Cardiac fibroblast (primary cell): ENCODE results near the gene GNAT3.

ENCODE experiments used
- DNase-seq, 2 donors: peaks; one replicate each; pipeline versions ENCODE4 v3.0.0 to v3.0.0-alpha.2; 2010; ENCODE audit warnings: low read depth in 2 of 2
- H3K4me3 ChIP-seq, 2 donors: replicated peaks in 1 of 2; 1 replicate in 1 of 2; 2 replicates in 1 of 2; pipeline ENCODE4 v1.5.1; 2011; ENCODE audit warnings: low read depth in 2 of 2, low read length in 2 of 2, mild to moderate bottlenecking in 2 of 2, moderate library complexity in 1 of 2
- TF ChIP-seq, protein P1 (sequence below): IDR thresholded peaks from one replicate; pipeline ENCODE4 v1.5.1; 2011; ENCODE audit warnings: low read depth, mild to moderate bottlenecking, low read length, inconsistent platforms

GNAT3 gene

DNA sequence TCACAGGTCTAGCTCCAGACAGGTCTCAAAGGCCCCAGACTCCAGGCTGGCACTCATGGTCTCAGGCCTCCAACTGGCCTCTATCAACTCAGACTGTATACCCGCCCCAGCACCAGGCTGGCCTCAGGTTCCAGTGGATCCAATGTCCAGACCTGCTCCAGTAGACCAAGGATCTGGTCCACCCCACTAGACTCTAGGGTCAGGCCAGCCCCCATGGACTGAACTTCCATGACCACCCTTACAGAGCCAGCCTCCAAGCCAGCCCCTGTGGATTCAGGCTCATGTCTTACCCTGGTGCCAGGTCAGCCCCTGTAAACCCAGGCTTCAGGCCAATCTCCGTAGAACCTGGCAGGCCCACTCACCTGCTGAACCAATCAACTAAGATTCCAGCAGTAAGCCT lies 16.8 kb upstream of the GNAT3 start:
- no peak for DNase-seq
- TF ChIP-seq, protein P1, sequence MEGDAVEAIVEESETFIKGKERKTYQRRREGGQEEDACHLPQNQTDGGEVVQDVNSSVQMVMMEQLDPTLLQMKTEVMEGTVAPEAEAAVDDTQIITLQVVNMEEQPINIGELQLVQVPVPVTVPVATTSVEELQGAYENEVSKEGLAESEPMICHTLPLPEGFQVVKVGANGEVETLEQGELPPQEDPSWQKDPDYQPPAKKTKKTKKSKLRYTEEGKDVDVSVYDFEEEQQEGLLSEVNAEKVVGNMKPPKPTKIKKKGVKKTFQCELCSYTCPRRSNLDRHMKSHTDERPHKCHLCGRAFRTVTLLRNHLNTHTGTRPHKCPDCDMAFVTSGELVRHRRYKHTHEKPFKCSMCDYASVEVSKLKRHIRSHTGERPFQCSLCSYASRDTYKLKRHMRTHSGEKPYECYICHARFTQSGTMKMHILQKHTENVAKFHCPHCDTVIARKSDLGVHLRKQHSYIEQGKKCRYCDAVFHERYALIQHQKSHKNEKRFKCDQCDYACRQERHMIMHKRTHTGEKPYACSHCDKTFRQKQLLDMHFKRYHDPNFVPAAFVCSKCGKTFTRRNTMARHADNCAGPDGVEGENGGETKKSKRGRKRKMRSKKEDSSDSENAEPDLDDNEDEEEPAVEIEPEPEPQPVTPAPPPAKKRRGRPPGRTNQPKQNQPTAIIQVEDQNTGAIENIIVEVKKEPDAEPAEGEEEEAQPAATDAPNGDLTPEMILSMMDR = no peak
- H3K4me3 ChIP-seq = no peak overlapping the region

DNA sequence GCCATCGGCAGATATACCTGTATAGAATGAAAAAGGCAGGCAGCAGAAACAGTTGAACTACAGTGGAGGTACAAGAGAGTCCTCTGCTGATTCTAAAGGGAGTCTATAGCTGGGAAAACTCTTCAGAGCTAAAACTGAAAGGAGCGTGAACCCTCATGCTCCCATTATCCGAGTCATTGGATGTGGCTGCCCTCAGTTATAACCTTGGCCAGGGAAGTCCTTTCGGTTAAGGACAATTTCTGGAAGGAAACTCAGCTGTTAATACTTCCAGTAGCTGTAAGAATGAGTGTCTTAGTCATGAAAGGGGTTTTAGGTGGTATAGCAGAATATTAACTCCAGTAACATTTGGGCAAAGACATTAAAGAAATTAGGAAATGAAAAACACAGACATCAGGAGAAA lies 14.6 kb upstream of the GNAT3 start:
- no peak for DNase-seq
- no peak overlapping the region for H3K4me3 ChIP-seq
- TF ChIP-seq, protein P1 = no peak

DNA sequence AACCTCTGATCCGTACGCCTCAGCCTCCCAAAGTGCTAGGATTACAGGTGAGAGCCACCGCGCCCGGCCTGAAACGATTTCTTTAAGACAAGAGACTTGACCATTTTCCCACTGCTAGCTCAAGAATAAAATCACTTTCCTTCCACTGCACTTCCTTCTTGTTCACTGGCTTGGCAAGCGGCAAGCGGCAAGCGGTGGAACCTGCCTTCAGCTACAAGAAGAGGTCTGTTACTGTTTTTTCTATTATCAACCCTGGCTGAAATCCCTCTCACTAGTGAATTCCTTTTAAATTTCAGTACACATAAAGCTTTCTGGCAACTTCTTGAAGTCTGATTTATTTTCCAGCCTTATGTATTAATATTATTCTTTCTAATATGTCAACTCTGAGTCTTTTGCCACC lies 12.8 kb upstream of the GNAT3 start:
- TF ChIP-seq, protein P1 = no peak
- no peak for DNase-seq

DNA sequence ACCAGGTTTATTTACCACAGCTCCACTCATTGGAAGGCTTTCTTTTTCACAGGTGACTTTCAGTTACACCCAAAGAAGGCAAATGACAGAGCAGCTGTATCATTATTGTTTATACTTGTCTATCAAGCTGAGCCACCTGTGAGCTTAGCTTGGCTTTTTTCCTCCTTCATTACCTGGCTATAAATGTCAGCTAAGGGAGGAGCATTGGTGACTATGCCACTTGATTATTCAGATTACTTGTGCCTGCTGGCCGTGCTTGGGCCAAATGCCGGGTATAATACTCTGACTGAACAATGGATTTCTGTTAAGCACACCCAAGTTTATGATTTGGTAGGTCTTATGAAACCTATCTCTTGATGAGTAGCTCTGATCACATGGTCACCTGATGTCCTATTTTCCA lies 9.9 kb upstream of the GNAT3 start:
- TF ChIP-seq, protein P1 = no peak
- no peak for DNase-seq

More for the DNA sequence above, 12.8 kb upstream of the GNAT3 start:
- no peak overlapping the region for H3K4me3 ChIP-seq

DNA sequence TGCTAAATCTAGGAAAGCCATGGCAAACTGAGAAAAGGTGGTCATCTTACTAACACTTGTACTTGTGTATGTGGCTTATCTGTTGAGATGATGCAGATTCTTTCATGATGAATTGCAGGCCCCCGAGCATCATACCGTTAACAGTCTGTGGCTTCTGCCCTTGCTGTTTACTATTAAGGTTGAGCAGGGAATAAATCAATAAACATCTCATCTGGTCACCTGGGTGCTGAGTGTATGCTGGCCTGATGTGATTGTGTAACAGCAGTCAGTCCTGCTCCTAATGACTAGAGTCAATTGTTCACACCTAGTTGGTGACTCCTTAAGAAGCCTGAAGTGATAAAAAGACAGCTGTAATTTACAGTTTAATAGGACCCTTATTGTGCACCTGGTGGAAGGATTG lies 8.3 kb upstream of the GNAT3 start:
- no peak for DNase-seq
- TF ChIP-seq, protein P1 = no peak
- no peak overlapping the region for H3K4me3 ChIP-seq

More for the DNA sequence above, 9.9 kb upstream of the GNAT3 start:
- H3K4me3 ChIP-seq = no peak overlapping the region

DNA sequence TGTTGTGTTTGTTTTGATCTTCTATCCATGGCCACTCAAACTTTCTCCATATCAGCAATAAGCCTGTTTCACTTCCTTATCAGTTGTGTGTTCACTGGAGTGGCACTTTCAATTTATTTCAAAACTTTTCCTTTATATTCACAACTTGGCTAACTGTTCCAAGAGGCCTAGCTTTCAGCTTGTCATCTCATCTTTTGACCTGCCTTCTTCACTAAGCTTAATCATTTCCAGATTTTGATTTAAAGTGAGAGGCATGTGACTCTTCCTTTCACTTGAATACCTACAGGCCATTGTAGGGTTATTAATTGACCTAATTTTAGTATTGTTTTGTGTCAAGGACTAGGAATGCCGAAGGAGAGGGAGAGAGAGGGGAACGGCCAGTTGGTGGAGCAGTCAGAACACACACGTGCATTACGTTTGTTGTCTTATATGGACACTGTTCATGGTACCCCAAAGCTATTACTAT lies 5.5 kb upstream of the GNAT3 start:
- no peak overlapping the region for H3K4me3 ChIP-seq
- TF ChIP-seq, protein P1 = no peak
- DNase-seq = no peak

DNA sequence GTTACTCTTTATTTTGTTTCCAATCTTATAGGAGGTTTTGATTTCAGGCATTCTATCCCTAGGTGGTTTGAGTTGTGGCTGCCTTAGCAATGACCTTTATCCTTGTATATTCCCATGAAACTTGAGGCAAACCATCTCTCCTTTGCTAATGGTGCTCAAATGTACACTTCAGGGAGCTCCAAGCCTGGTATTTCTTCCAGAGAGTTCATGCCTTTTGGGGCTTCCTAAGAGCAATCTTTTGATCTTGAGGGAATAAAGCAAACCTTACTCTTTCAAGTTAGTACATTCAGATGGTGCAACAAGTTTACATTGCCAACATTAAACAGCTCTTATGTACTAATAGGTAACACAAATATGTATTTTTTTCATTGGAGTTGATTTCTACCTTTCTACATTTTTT lies 3.4 kb upstream of the GNAT3 start:
- TF ChIP-seq, protein P1 = no peak
- no peak overlapping the region for H3K4me3 ChIP-seq
- no peak for DNase-seq
